ENCODE data around the gene RAVER2.

DNA sequence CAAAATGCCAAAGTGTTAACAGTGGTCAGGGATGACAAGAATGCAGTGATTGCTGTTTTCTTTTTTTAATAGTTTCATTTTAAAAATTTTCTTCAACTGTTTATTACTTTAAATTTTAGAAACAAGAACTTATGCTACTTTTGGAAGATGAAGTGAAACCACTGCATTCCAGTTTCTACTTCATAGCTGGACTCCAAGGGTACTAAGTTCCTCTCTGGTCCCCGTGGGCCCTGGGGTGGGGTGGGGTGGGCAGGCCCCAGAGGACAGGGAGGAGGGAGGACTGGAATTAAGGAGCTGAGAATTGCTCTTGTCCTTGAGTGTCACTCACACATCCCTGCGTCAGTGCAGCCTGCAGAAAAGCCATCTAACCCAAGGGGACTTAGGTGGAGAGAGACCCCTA, 97.3 kb downstream of the RAVER2 start:
- TF ChIP-seq, protein P1, sequence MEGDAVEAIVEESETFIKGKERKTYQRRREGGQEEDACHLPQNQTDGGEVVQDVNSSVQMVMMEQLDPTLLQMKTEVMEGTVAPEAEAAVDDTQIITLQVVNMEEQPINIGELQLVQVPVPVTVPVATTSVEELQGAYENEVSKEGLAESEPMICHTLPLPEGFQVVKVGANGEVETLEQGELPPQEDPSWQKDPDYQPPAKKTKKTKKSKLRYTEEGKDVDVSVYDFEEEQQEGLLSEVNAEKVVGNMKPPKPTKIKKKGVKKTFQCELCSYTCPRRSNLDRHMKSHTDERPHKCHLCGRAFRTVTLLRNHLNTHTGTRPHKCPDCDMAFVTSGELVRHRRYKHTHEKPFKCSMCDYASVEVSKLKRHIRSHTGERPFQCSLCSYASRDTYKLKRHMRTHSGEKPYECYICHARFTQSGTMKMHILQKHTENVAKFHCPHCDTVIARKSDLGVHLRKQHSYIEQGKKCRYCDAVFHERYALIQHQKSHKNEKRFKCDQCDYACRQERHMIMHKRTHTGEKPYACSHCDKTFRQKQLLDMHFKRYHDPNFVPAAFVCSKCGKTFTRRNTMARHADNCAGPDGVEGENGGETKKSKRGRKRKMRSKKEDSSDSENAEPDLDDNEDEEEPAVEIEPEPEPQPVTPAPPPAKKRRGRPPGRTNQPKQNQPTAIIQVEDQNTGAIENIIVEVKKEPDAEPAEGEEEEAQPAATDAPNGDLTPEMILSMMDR (IDR thresholded peaks at IDR 0.05), result no peak
- no peak for TF ChIP-seq POLR2AphosphoS5 (IDR thresholded peaks at IDR 0.05; ENCODE audit: low read depth, low read length)
